ENCODE data around the gene NPHS2.

DNA sequence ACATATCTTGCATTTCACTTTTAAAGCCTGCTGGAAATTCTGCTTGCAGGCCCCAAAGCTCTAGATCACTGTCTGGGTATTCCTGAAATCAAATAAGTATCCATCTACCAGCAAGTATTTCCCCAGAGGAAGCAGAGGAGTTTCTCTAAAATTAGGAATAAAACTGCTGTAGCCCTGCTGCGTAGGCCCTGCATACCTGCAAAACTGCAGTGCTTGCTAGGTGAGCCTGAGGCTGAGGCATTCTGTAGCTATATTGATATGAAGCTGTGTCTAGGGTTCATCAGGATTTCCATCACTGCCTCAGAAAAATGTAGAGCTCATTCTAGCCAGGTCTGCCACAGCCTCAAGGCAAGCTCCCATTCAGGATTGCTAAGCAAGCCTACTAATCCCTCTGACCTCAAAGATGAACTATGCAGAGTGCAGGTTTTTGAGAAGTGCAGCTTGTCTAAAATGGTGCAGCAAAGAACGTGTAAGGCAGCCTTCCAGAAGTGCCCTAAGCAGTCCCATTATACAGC lies 28.7 kb downstream of the NPHS2 start:
- TF ChIP-seq POLR2A (IDR thresholded peaks at IDR 0.05) (no peak), POLR2AphosphoS5 (IDR thresholded peaks at IDR 0.05) (no peak), EP300 (IDR thresholded peaks at IDR 0.05; ENCODE audit: low read depth) (no peak)
- TF ChIP-seq, protein P1, sequence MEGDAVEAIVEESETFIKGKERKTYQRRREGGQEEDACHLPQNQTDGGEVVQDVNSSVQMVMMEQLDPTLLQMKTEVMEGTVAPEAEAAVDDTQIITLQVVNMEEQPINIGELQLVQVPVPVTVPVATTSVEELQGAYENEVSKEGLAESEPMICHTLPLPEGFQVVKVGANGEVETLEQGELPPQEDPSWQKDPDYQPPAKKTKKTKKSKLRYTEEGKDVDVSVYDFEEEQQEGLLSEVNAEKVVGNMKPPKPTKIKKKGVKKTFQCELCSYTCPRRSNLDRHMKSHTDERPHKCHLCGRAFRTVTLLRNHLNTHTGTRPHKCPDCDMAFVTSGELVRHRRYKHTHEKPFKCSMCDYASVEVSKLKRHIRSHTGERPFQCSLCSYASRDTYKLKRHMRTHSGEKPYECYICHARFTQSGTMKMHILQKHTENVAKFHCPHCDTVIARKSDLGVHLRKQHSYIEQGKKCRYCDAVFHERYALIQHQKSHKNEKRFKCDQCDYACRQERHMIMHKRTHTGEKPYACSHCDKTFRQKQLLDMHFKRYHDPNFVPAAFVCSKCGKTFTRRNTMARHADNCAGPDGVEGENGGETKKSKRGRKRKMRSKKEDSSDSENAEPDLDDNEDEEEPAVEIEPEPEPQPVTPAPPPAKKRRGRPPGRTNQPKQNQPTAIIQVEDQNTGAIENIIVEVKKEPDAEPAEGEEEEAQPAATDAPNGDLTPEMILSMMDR (IDR thresholded peaks at IDR 0.05) = no peak

Measured in transverse colon (tissue), 4 donors.